ENCODE data around the gene LMNTD2.

The LMNTD2 gene

GRCh38 chr11:567629-568292 is 7.2 kb upstream of the LMNTD2 start:
- H3K36me3 ChIP-seq (ENCODE audit: control insufficient read depth, insufficient read depth, low read length), result no peaks in the 10 kb centered on the region
- 19 to 21% methylated on average over 41 of the region's 41 CpGs for WGBS, 2 experiments
- H3K27me3 ChIP-seq (ENCODE audit: control insufficient read depth, insufficient read depth, low read length, poor library complexity, severe bottlenecking), result peaks cover 11% of the 10 kb centered on the region
- H3K4me3 ChIP-seq (ENCODE audit: insufficient read depth, low read depth, low read length), result peak overlapping the region; percentile 50
- H3K4me1 ChIP-seq (ENCODE audit: control insufficient read depth, insufficient read depth, low read length), result peaks cover 31% of the 10 kb centered on the region
- no peaks in the 10 kb centered on the region for H3K9me3 ChIP-seq (ENCODE audit: control insufficient read depth, low read length)
- H3K27ac ChIP-seq (ENCODE audit: insufficient read depth, low read depth, low read length, poor library complexity, severe bottlenecking), result no peak overlapping the region

GRCh38 chr11:567011-567628 is 6.6 kb upstream of the LMNTD2 start:
- Histone ChIP-seq H3K4me3 (ENCODE audit: insufficient read depth, low read depth, low read length) (peak overlapping the region; percentile 50), H3K4me1 (ENCODE audit: control insufficient read depth, insufficient read depth, low read length) (peaks cover 31% of the 10 kb centered on the region), H3K27me3 (ENCODE audit: control insufficient read depth, insufficient read depth, low read length, poor library complexity, severe bottlenecking) (peaks cover 13% of the 10 kb centered on the region), H3K9me3 (ENCODE audit: control insufficient read depth, low read length) (no peaks in the 10 kb centered on the region), H3K27ac (ENCODE audit: insufficient read depth, low read depth, low read length, poor library complexity, severe bottlenecking) (no peak overlapping the region), H3K36me3 (ENCODE audit: control insufficient read depth, insufficient read depth, low read length) (no peaks in the 10 kb centered on the region)
- 89 to 93% methylated on average over 18 of the region's 18 CpGs for WGBS, 2 experiments

- Histone ChIP-seq H3K4me3 (ENCODE audit: insufficient read depth, low read depth, low read length) (no peak overlapping the region), H3K36me3 (ENCODE audit: control insufficient read depth, insufficient read depth, low read length) (no peaks in the 10 kb centered on the region), H3K27ac (ENCODE audit: insufficient read depth, low read depth, low read length, poor library complexity, severe bottlenecking) (no peak overlapping the region), H3K4me1 (ENCODE audit: control insufficient read depth, insufficient read depth, low read length) (peaks cover 29% of the 10 kb centered on the region), H3K27me3 (ENCODE audit: control insufficient read depth, insufficient read depth, low read length, poor library complexity, severe bottlenecking) (peaks cover 24% of the 10 kb centered on the region), H3K9me3 (ENCODE audit: control insufficient read depth, low read length) (no peaks in the 10 kb centered on the region)
- 78 to 81% methylated on average over 12 of the region's 12 CpGs for WGBS, 2 experiments
Observed at GRCh38 chr11:565921-566509, 5.5 kb upstream of the LMNTD2 start.

GRCh38 chr11:563812-564578 is 3.5 kb upstream of the LMNTD2 start:
- no peak overlapping the region for H3K27ac ChIP-seq (ENCODE audit: insufficient read depth, low read depth, low read length, poor library complexity, severe bottlenecking)
- WGBS, 2 experiments, result 94 to 95% methylated on average over 12 of the region's 12 CpGs
- H3K27me3 ChIP-seq (ENCODE audit: control insufficient read depth, insufficient read depth, low read length, poor library complexity, severe bottlenecking), result peaks cover 31% of the 10 kb centered on the region

GRCh38 chr11:563066-563811 is 2.7 kb upstream of the LMNTD2 start:
- peaks cover 30% of the 10 kb centered on the region for H3K4me1 ChIP-seq (ENCODE audit: control insufficient read depth, insufficient read depth, low read length)
- WGBS, 2 experiments, result 93 to 94% methylated on average over 18 of the region's 18 CpGs
- no peaks in the 10 kb centered on the region for H3K9me3 ChIP-seq (ENCODE audit: control insufficient read depth, low read length)
- peaks cover 37% of the 10 kb centered on the region for H3K27me3 ChIP-seq (ENCODE audit: control insufficient read depth, insufficient read depth, low read length, poor library complexity, severe bottlenecking)
- H3K27ac ChIP-seq (ENCODE audit: insufficient read depth, low read depth, low read length, poor library complexity, severe bottlenecking), result no peak overlapping the region
- H3K4me3 ChIP-seq (ENCODE audit: insufficient read depth, low read depth, low read length), result no peak overlapping the region
- H3K36me3 ChIP-seq (ENCODE audit: control insufficient read depth, insufficient read depth, low read length), result no peaks in the 10 kb centered on the region

More at GRCh38 chr11:563812-564578, 3.5 kb upstream of the LMNTD2 start:
- no peaks in the 10 kb centered on the region for H3K36me3 ChIP-seq (ENCODE audit: control insufficient read depth, insufficient read depth, low read length)
- peaks cover 31% of the 10 kb centered on the region for H3K4me1 ChIP-seq (ENCODE audit: control insufficient read depth, insufficient read depth, low read length)
- no peaks in the 10 kb centered on the region for H3K9me3 ChIP-seq (ENCODE audit: control insufficient read depth, low read length)
- H3K4me3 ChIP-seq (ENCODE audit: insufficient read depth, low read depth, low read length), result no peak overlapping the region

- 94 to 96% methylated on average over 29 of the region's 29 CpGs for WGBS, 2 experiments
- H3K4me3 ChIP-seq (ENCODE audit: insufficient read depth, low read depth, low read length), result no peak overlapping the region
Observed at GRCh38 chr11:562046-562645, 1.6 kb upstream of the LMNTD2 start.

GRCh38 chr11:561148-562003 is 838 bp upstream of the LMNTD2 start:
- peak overlapping the region; percentile 77 for H3K4me3 ChIP-seq (ENCODE audit: insufficient read depth, low read depth, low read length)
- WGBS, 2 experiments, result 8 to 9% methylated on average over 67 of the region's 67 CpGs
- no peaks in the 10 kb centered on the region for H3K36me3 ChIP-seq (ENCODE audit: control insufficient read depth, insufficient read depth, low read length)
- no peak overlapping the region for H3K27ac ChIP-seq (ENCODE audit: insufficient read depth, low read depth, low read length, poor library complexity, severe bottlenecking)
- no peaks in the 10 kb centered on the region for H3K9me3 ChIP-seq (ENCODE audit: control insufficient read depth, low read length)
- H3K4me1 ChIP-seq (ENCODE audit: control insufficient read depth, insufficient read depth, low read length), result peaks cover 21% of the 10 kb centered on the region
- peaks cover 51% of the 10 kb centered on the region for H3K27me3 ChIP-seq (ENCODE audit: control insufficient read depth, insufficient read depth, low read length, poor library complexity, severe bottlenecking)

More at GRCh38 chr11:562046-562645, 1.6 kb upstream of the LMNTD2 start:
- H3K36me3 ChIP-seq (ENCODE audit: control insufficient read depth, insufficient read depth, low read length), result no peaks in the 10 kb centered on the region
- H3K27me3 ChIP-seq (ENCODE audit: control insufficient read depth, insufficient read depth, low read length, poor library complexity, severe bottlenecking), result peaks cover 44% of the 10 kb centered on the region
- H3K9me3 ChIP-seq (ENCODE audit: control insufficient read depth, low read length), result no peaks in the 10 kb centered on the region
- no peak overlapping the region for H3K27ac ChIP-seq (ENCODE audit: insufficient read depth, low read depth, low read length, poor library complexity, severe bottlenecking)
- H3K4me1 ChIP-seq (ENCODE audit: control insufficient read depth, insufficient read depth, low read length), result peaks cover 24% of the 10 kb centered on the region

GRCh38 chr11:559712-560304 is 730 bp downstream of the LMNTD2 start:
- no peaks in the 10 kb centered on the region for H3K9me3 ChIP-seq (ENCODE audit: control insufficient read depth, low read length)
- peak overlapping the region; percentile 77 for H3K4me3 ChIP-seq (ENCODE audit: insufficient read depth, low read depth, low read length)
- WGBS, 2 experiments, result 54 to 58% methylated on average over 18 of the region's 18 CpGs
- no peaks in the 10 kb centered on the region for H3K36me3 ChIP-seq (ENCODE audit: control insufficient read depth, insufficient read depth, low read length)
- peaks cover 15% of the 10 kb centered on the region for H3K4me1 ChIP-seq (ENCODE audit: control insufficient read depth, insufficient read depth, low read length)
- no peak overlapping the region for H3K27ac ChIP-seq (ENCODE audit: insufficient read depth, low read depth, low read length, poor library complexity, severe bottlenecking)
- H3K27me3 ChIP-seq (ENCODE audit: control insufficient read depth, insufficient read depth, low read length, poor library complexity, severe bottlenecking), result peaks cover 65% of the 10 kb centered on the region
